ENCODE results near the gene RAB28. TPM values are rescaled to one million over a fixed set of nuclear protein-coding genes. Genes with fewer than 3 reads are reported as not detected.

RAB28 gene
- total RNA-seq, 1 donor from 2014 or later: 25.9 TPM

DNA sequence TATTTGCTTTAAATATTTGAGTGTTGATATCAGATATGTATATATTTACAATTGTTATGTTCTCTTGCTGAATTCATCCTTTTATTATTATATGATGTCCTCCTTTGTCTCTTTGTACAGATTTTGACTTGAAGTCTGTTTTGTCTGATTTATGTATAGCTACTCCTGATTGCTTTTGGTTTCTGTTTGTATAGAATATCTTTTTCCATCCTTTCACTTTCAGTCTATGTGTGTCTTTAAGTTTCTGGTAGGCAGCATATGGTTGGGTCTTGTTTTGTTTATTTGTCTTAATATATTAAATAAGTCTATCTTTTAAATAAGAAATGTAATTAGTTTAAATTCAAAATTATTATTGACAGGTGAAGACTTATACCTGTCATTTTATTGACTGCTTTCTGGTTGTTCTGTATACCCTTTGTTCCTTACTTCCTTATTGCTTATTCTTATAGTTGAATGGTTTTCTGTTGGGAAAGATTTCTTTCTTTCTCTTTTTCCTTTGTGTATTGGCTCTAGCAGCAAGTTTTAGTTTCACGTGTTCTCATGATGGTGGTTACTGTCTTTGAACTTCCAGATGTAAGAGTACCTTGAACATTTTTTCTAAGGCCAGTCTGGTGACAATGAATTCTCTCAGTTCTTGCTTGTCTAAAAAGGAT lies 31.1 kb downstream of the RAB28 start:
- DNase-seq: no peak
- Histone ChIP-seq H3K27me3 (ENCODE audit: low read depth) (no peaks in the 10 kb centered on the region), H3K36me3 (peaks cover 21% of the 10 kb centered on the region), H3K27ac (replicated peaks) (no peak overlapping the region), H3K9me3 (replicated peaks) (peaks cover 6% of the 10 kb centered on the region), H3K4me1 (no peaks in the 10 kb centered on the region), H3K4me3 (no peak overlapping the region)
- intact Hi-C loops (cut with micrococcal nuclease): no loop called here
- TF ChIP-seq, protein P1, sequence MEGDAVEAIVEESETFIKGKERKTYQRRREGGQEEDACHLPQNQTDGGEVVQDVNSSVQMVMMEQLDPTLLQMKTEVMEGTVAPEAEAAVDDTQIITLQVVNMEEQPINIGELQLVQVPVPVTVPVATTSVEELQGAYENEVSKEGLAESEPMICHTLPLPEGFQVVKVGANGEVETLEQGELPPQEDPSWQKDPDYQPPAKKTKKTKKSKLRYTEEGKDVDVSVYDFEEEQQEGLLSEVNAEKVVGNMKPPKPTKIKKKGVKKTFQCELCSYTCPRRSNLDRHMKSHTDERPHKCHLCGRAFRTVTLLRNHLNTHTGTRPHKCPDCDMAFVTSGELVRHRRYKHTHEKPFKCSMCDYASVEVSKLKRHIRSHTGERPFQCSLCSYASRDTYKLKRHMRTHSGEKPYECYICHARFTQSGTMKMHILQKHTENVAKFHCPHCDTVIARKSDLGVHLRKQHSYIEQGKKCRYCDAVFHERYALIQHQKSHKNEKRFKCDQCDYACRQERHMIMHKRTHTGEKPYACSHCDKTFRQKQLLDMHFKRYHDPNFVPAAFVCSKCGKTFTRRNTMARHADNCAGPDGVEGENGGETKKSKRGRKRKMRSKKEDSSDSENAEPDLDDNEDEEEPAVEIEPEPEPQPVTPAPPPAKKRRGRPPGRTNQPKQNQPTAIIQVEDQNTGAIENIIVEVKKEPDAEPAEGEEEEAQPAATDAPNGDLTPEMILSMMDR (IDR thresholded peaks at IDR 0.05; ENCODE audit: borderline replicate concordance): no peak

DNA sequence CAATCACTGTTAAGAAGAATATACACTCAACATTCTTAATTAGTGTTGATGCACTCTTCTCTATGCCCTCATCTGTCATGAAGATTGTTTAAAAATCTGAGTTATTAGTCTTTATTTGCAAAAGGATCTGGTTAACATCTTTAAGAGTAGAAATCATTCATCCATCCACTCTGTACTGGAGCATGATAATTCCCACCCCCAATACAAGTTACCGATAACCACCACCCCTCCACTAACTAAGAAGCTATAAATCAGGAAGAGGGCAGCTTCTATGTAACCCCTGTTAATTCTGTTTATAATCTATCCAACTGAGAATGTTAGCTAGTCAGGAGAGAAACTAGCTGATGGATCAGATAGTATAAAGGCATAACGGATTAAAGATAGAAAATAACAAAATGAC lies 34.5 kb downstream of the RAB28 start:
- Histone ChIP-seq H3K9me3 (replicated peaks) (peaks cover 6% of the 10 kb centered on the region), H3K4me3 (no peak overlapping the region), H3K4me1 (no peaks in the 10 kb centered on the region), H3K27me3 (ENCODE audit: low read depth) (no peaks in the 10 kb centered on the region), H3K27ac (replicated peaks) (no peak overlapping the region), H3K36me3 (peaks cover 7% of the 10 kb centered on the region)
- intact Hi-C loops (cut with micrococcal nuclease): loop anchor here (5.0 kb wide), 1 partner anchor 202 kb away; no protein-coding TSS in a partner anchor
- TF ChIP-seq, protein P1 (IDR thresholded peaks at IDR 0.05; ENCODE audit: borderline replicate concordance): no peak
- DNase-seq: no peak

DNA sequence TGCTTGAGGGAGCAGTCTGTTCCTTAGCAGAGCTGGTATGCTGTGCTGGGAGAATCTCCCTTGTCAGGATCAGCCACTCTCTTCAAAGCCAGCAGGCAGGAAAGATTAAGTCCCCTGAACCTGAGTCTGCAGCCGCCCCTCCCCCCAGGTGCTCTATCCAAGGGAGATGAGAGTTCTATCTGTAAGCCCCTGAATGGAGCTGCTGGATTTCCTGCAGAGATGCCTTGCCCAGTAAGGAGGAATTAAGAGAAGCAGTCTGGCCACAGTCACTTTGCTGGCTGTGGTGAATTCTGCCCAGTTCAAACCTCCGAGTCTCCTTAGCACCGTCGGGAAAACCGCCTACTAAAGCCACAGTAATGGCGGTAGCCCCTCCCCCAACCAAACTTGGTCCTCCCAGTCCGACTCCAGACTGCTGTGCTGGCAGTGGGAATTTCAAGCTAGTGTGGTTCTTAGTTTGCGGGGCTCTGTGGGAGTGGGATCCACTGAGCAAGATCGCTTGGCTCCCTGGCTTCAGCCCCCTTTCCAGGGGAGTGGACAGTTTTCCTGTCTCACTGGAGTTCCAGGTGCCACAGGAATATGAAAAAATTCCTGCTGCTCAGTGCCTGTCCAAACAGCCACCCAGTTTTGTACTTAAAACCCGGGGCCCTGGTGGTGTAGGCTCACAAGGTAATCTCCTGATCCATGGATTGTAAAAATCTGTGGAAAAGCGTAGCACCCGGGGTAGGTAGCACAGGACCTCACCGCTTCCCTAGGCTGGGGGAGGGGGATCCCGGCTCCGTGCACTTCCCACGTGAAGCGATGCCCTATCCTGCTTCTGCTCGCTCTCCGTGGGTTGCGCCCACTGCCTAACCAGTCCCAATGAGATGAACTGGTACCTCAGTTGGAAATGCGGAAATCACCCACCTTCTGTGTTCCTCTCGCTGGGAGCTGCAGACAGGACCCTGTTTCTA lies 38.0 kb downstream of the RAB28 start:
- intact Hi-C loops (cut with micrococcal nuclease): loop anchor here (5.0 kb wide), 1 partner anchor 199 kb away; no protein-coding TSS in a partner anchor
- H3K27ac ChIP-seq (replicated peaks): no peak overlapping the region
- H3K4me3 ChIP-seq: no peak overlapping the region
- H3K9me3 ChIP-seq (replicated peaks): no peaks in the 10 kb centered on the region
- TF ChIP-seq, protein P1 (IDR thresholded peaks at IDR 0.05; ENCODE audit: borderline replicate concordance): no peak
- H3K27me3 ChIP-seq (ENCODE audit: low read depth): no peaks in the 10 kb centered on the region
- H3K36me3 ChIP-seq: no peaks in the 10 kb centered on the region
- DNase-seq: peak; percentile 10
- peaks cover 8% of the 10 kb centered on the region for H3K4me1 ChIP-seq

DNA sequence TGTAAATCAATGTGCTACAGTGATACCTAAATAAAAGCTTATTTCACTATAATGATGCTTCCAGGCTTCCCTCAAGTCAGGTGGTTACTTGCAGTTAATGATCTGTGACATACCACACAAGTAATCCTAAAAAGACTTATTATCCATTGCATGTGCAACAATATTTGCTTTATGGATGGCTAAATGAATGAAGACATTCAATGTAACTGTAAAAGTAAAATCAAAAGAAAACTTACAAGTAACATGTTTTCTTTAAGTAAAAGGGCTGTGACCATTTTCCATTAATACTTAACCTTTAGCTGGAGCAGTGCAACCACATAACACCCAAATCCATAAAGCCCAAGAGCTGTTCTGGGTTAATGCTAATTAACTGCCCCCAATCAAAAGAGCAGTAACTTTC lies 42.6 kb downstream of the RAB28 start:
- Histone ChIP-seq H3K36me3 (no peaks in the 10 kb centered on the region), H3K27me3 (ENCODE audit: low read depth) (no peaks in the 10 kb centered on the region), H3K27ac (replicated peaks) (no peak overlapping the region), H3K4me1 (peaks cover 8% of the 10 kb centered on the region), H3K9me3 (replicated peaks) (peaks cover 28% of the 10 kb centered on the region), H3K4me3 (no peak overlapping the region)
- intact Hi-C loops (cut with micrococcal nuclease): no loop called here
- DNase-seq: no peak
- TF ChIP-seq, protein P1 (IDR thresholded peaks at IDR 0.05; ENCODE audit: borderline replicate concordance): no peak

DNA sequence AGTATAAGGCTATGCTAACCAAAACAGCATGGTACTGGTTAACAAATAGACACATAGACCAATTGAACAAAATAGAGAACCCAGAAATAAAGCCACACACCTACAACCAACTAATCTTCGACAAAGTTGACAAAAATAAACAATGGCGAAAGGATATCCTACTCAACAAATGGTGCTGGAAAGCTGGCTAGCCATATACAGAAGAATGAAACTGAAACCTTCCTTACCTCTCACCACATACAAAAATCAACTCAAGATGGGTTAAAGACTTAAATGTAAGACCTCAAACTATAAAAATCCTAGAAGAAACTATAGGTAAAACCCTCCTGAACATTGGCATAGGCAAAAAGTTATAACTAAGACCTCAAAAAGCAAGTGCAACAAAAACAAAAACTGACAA lies 47.2 kb downstream of the RAB28 start:
- H3K4me1 ChIP-seq: peaks cover 24% of the 10 kb centered on the region
- no peaks in the 10 kb centered on the region for H3K27me3 ChIP-seq (ENCODE audit: low read depth)
- no peak overlapping the region for H3K4me3 ChIP-seq
- DNase-seq: no peak
- no peaks in the 10 kb centered on the region for H3K36me3 ChIP-seq
- intact Hi-C loops (cut with micrococcal nuclease): no loop called here
- H3K9me3 ChIP-seq (replicated peaks): peaks cover 40% of the 10 kb centered on the region
- no peak overlapping the region for H3K27ac ChIP-seq (replicated peaks)
- TF ChIP-seq, protein P1 (IDR thresholded peaks at IDR 0.05; ENCODE audit: borderline replicate concordance): no peak

All from left ventricle myocardium inferior (tissue), 1 donor.